ENCODE measurements around the gene CDK7. TPM values are rescaled to one million over a fixed set of nuclear protein-coding genes. Genes with fewer than 3 reads are reported as not detected.
"Not testable (repeated sequence)": the region's sequence is repeated elsewhere in the genome, so short reads cannot be mapped to it uniquely, and the experiment has no call there.

The CDK7 gene
- total RNA-seq, 1 experiment from 2014 or later = 51.6 TPM

DNA sequence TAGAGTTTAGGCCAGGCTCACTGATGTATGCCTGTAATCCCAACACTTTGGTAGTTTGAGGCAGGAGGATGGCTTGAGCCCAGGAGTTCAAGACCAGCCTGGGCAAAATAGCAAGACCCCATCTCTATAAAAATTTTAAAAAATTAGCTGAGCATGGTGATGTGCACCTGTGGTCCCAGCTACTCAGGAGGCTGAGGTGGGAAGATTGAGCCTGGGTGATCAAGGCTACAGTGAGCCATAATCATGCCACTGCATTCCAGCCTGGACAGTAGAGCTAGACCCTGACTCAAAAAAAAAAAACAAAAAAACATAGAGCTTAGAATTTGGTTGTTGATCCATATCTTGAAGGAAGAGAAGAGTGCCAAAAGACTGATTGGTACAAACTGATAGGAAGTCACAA lies 14.7 kb upstream of the CDK7 start:
- ChIA-PET CTCF (no interaction called here), POLR2A (ENCODE audit: unreplicated experiment) (no interaction called here)
- no peaks in the 10 kb centered on the region; the same call in 1 of the 2 replicates for H4K20me1 ChIP-seq (ENCODE audit: insufficient read depth)
- intact Hi-C loops (cut with micrococcal nuclease; ENCODE audit: unreplicated experiment) = no loop called here
- H3K4me3 ChIP-seq = no peak overlapping the region
- DNase-seq = no peak
- H3K9me2 ChIP-seq (ENCODE audit: insufficient read depth) = no peaks in the 10 kb centered on the region
- no TSS peak for BruUV-seq (replicated peaks)
- peaks cover 6% of the 10 kb centered on the region; the same call in 1 of the 2 replicates for H3F3A ChIP-seq (ENCODE audit: insufficient read depth, low read depth)
- H3K36me3 ChIP-seq (ENCODE audit: low read depth) = no peaks in the 10 kb centered on the region
- H3K4me2 ChIP-seq = no peak overlapping the region
- no peak overlapping the region for H2AFZ ChIP-seq
- H3K27ac ChIP-seq = no peak overlapping the region
- peaks cover 22% of the 10 kb centered on the region for H3K79me2 ChIP-seq (ENCODE audit: low read depth)
- peaks cover 16% of the 10 kb centered on the region for H3K4me1 ChIP-seq (replicated peaks; ENCODE audit: insufficient read depth)
- no peaks in the 10 kb centered on the region for H3K27me3 ChIP-seq (ENCODE audit: insufficient read depth, low read depth)
- no peaks in the 10 kb centered on the region; the same call in 1 of the 2 replicates for H3K9me3 ChIP-seq (ENCODE audit: insufficient read depth, low read depth)
- no peak for TF ChIP-seq EZH2 (IDR thresholded peaks at IDR 0.05; ENCODE audit: low read depth)
- TF ChIP-seq, protein P1, sequence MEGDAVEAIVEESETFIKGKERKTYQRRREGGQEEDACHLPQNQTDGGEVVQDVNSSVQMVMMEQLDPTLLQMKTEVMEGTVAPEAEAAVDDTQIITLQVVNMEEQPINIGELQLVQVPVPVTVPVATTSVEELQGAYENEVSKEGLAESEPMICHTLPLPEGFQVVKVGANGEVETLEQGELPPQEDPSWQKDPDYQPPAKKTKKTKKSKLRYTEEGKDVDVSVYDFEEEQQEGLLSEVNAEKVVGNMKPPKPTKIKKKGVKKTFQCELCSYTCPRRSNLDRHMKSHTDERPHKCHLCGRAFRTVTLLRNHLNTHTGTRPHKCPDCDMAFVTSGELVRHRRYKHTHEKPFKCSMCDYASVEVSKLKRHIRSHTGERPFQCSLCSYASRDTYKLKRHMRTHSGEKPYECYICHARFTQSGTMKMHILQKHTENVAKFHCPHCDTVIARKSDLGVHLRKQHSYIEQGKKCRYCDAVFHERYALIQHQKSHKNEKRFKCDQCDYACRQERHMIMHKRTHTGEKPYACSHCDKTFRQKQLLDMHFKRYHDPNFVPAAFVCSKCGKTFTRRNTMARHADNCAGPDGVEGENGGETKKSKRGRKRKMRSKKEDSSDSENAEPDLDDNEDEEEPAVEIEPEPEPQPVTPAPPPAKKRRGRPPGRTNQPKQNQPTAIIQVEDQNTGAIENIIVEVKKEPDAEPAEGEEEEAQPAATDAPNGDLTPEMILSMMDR (conservative IDR thresholded peaks at IDR 0.05) = no peak

DNA sequence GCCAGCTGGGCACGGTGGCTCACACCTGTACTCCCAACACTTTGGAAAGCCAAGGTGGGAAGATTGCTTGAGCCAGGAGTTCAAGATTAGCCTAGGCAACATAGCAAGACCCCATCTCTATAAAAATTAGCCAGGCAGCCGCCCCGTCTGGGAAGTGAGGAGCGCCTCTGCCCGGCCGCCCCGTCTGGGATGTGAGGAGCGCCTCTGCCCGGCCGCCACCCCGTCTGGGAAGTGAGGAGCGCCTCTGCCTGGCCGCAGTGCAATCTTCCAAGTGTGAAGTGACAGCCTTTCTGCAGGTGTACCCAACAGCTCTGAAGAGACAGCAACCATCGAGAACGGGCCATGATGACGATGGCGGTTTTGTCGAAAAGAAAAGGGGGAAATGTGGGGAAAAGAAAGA lies 14.3 kb upstream of the CDK7 start:
- DNase-seq; H3K4me2 ChIP-seq; H3F3A ChIP-seq (ENCODE audit: insufficient read depth, low read depth); H2AFZ ChIP-seq; H4K20me1 ChIP-seq (ENCODE audit: insufficient read depth); H3K27me3 ChIP-seq (ENCODE audit: insufficient read depth, low read depth); BruUV-seq (replicated peaks); H3K27ac ChIP-seq; H3K9me2 ChIP-seq (ENCODE audit: insufficient read depth); CTCF ChIA-PET; H3K9me3 ChIP-seq (ENCODE audit: insufficient read depth, low read depth); H3K36me3 ChIP-seq (ENCODE audit: low read depth); H3K4me3 ChIP-seq; intact Hi-C loops (cut with micrococcal nuclease; ENCODE audit: unreplicated experiment); POLR2A ChIA-PET (ENCODE audit: unreplicated experiment): not testable (repeated sequence)
- Histone ChIP-seq H3K79me2 (ENCODE audit: low read depth) (peaks cover 22% of the 10 kb centered on the region), H3K4me1 (replicated peaks; ENCODE audit: insufficient read depth) (peaks cover 16% of the 10 kb centered on the region)

DNA sequence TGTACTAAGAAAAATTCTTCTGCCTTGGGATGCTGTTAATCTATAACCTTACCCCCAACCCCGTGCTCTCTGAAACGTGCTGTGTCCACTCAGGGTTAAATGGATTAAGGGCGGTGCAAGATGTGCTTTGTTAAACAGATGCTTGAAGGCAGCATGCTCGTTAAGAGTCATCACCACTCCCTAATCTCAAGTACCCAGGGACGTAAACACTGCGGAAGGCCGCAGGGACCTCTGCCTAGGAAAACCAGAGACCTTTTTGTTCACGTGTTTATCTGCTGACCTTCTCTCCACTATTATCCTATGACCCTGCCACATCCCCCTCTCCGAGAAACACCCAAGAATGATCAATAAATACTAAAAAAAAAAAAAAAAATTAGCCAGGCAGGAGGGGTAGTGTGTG lies 13.9 kb upstream of the CDK7 start:
- DNase-seq; H3K9me3 ChIP-seq (ENCODE audit: insufficient read depth, low read depth); H3K9me2 ChIP-seq (ENCODE audit: insufficient read depth); H4K20me1 ChIP-seq (ENCODE audit: insufficient read depth); CTCF ChIA-PET; H3K27me3 ChIP-seq (ENCODE audit: insufficient read depth, low read depth); H3K27ac ChIP-seq; H3K36me3 ChIP-seq (ENCODE audit: low read depth); H3F3A ChIP-seq (ENCODE audit: insufficient read depth, low read depth); BruUV-seq (replicated peaks); H3K4me2 ChIP-seq; H3K4me3 ChIP-seq; intact Hi-C loops (cut with micrococcal nuclease; ENCODE audit: unreplicated experiment); H2AFZ ChIP-seq: not testable (repeated sequence)
- Histone ChIP-seq H3K79me2 (ENCODE audit: low read depth) (peaks cover 22% of the 10 kb centered on the region), H3K4me1 (replicated peaks; ENCODE audit: insufficient read depth) (peaks cover 16% of the 10 kb centered on the region)
- POLR2A ChIA-PET (ENCODE audit: unreplicated experiment) = interaction anchor here (0.8 kb wide), 1 partner anchor 127 kb away, joined by 8 read pairs; no protein-coding TSS in a partner anchor

DNA sequence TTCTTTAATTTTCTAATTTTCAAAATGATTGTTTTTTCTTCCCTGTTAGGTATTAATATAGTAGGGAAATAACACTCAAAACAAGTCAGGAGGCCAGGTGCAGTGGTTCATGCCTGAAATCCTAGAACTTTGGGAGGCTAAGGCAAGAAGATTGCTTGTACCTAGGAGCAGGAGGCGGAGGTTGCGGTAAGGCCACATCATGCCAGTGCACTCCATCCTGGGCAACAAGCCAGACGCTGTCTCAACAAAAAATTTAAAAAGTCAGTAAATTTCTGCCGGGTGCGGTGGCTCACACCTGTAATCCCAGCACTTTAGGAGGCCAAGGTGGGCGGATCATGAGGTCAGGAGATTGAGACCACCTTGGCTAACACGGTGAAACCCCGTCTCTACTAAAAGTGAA lies 10.2 kb upstream of the CDK7 start:
- H3K27me3 ChIP-seq (ENCODE audit: insufficient read depth, low read depth) = no peaks in the 10 kb centered on the region
- peaks cover 7% of the 10 kb centered on the region; the same call in 1 of the 2 replicates for H3K36me3 ChIP-seq (ENCODE audit: low read depth)
- H3K4me1 ChIP-seq (replicated peaks; ENCODE audit: insufficient read depth) = no peaks in the 10 kb centered on the region
- POLR2A ChIA-PET (ENCODE audit: unreplicated experiment) = no interaction called here
- no peak overlapping the region for H3K4me3 ChIP-seq
- H3K9me2 ChIP-seq (ENCODE audit: insufficient read depth) = no peaks in the 10 kb centered on the region
- H3F3A ChIP-seq (ENCODE audit: insufficient read depth, low read depth) = peaks cover 7% of the 10 kb centered on the region; the same call in 1 of the 2 replicates
- TF ChIP-seq, protein P1 (conservative IDR thresholded peaks at IDR 0.05) = no peak
- TF ChIP-seq EZH2 (IDR thresholded peaks at IDR 0.05; ENCODE audit: low read depth) = no peak
- H4K20me1 ChIP-seq (ENCODE audit: insufficient read depth) = no peaks in the 10 kb centered on the region; the same call in 1 of the 2 replicates
- intact Hi-C loops (cut with micrococcal nuclease; ENCODE audit: unreplicated experiment) = no loop called here
- H3K79me2 ChIP-seq (ENCODE audit: low read depth) = peaks cover 7% of the 10 kb centered on the region
- DNase-seq = no peak
- no TSS peak for BruUV-seq (replicated peaks)
- CTCF ChIA-PET = no interaction called here
- H2AFZ ChIP-seq = no peak overlapping the region
- no peak overlapping the region for H3K27ac ChIP-seq
- H3K4me2 ChIP-seq = no peak overlapping the region
- H3K9me3 ChIP-seq (ENCODE audit: insufficient read depth, low read depth) = no peaks in the 10 kb centered on the region
